Epithelial cell of alveolus of lung (primary cell): ENCODE results near the gene PPM1M. TPM values are rescaled to one million over a fixed set of nuclear protein-coding genes. Genes with fewer than 3 reads are reported as not detected.

Experiments used
- total RNA-seq: library from RNA; depleted of rRNA; stranded (reverse); fragments of >200 nt; gene quantifications from 2 replicates; pipeline ENCODE4 v1.2.1, GENCODE V29; 2015

Gene PPM1M, protein sequence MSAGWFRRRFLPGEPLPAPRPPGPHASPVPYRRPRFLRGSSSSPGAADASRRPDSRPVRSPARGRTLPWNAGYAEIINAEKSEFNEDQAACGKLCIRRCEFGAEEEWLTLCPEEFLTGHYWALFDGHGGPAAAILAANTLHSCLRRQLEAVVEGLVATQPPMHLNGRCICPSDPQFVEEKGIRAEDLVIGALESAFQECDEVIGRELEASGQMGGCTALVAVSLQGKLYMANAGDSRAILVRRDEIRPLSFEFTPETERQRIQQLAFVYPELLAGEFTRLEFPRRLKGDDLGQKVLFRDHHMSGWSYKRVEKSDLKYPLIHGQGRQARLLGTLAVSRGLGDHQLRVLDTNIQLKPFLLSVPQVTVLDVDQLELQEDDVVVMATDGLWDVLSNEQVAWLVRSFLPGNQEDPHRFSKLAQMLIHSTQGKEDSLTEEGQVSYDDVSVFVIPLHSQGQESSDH
- 20.0 and 22.4 TPM in 2 replicates for total RNA-seq

DNA sequence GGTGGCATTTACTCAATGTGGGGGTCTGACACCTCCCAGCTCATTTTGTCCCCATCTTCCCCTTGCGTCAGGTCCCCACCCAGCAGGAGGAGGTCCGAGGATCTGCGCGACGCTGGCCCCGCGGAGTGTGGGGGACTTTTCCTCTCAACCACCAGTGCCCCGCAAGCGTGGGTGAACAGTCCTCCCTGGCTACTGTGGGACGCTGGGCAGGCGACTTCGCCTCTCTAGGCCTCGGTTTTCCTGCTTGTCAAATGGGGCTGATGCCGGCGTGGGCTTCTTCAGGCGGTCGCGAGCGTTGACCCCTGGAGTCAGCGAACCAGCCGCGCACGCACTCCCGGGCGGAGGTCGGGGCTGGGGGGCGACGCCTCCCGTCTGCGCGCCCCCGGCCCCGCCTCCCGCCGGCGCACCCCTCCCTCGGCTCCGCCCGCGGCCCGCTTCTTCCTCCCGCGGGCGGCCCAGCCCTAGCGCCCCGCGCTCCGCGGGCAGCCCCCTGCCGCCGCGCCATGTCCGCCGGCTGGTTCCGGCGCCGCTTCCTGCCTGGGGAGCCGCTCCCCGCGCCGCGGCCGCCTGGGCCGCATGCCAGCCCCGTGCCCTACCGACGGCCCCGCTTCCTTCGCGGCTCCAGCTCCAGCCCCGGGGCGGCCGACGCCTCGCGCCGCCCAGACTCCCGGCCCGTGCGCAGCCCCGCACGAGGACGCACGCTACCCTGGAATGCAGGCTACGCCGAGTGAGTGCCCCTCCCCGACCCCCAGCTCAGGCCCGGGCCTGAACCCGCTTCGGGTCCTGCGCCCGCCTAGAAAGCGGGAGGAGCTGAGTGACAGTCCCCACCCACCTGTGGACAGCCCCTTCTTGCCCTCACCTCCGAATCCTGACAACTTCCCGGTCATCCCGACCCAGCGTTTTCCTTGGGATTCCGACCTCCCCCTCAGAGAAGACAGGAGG is at the start of gene PPM1M:
Gene PPM1M (plus strand): TSS at position 438 of the 942 bp plus-strand sequence. CDS start 66 bp downstream, at position 504.

DNA sequence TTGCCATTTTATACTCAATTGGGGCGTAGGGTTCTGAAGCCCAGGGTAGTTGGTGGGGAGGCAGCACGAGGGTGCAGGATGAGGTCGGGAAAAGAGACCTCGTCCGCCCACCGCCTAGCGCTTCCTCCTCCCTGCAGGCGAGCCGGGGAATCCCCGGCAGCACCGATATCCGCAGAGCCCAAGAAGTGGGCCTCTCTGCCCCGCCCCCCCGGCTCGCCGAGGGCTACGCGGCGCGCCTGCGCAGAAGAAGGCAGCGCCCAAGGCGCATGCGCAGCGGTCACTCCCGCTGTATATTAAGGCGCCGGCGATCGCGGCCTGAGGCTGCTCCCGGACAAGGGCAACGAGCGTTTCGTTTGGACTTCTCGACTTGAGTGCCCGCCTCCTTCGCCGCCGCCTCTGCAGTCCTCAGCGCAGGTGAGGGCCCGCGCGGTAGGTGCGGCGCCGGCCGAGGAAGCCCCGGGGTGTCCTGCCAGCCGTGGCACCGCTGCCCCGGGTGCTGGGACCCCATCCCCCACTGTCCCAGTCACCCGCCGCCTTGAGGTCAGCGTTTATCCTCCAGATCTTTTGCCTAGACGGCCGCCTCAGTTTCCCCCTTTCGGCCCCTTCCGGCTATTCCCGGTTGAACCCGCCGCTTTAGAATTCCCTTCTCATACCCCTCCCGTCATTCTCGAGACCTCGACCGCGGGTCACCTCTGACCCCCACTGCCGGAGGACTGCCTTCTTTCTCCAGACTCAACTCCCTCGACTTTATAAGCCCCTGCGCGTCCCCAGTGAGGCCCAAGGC is 47.5 kb upstream of the PPM1M start, which contains the start of gene ALAS1:
Gene ALAS1 (plus strand): TSS at position 319 of the 784 bp plus-strand sequence. CDS start 1,082 bp downstream, outside the sequence.

DNA sequence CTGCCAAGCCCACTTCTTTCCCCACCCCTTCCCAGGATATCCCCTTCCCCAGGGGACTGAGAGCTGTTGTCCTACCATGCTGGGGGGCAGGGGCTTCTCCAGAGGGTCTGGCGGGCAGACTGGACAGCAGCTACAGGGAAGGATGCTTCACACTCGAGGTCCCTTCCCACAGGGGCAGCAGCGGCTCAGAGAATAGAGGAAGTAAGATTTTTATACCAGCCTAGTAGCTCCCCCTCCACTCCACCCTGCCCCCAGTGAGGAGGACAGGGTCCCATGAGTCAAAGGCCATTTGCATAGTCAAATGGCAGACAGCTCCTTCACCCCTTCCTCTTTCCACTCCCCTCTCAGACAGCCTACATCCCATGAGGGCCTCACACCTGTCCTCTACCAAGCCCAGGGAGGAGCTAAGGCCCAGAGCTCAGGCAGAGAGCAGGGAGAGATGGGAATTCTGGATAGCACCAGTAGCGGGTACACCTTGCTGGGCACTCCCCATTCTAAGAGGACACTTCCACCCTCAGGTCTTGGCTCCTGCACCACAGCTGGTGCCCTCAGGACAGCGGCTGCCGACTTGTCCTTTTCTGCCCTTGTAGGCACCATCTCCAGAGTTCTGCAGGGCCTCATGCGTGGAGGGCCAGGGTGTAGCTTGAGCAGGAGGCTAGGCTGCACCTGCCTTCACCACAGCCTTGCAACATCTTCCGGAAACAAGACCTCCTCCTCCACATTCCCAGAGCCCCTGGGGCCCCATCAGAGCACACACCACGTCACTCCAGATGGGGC is 19.9 kb upstream of the PPM1M start, which contains the start of gene TLR9:
Gene TLR9 (minus strand): TSS at position 194 of the 777 bp plus-strand sequence. CDS start 116 bp downstream, at position 78.

DNA sequence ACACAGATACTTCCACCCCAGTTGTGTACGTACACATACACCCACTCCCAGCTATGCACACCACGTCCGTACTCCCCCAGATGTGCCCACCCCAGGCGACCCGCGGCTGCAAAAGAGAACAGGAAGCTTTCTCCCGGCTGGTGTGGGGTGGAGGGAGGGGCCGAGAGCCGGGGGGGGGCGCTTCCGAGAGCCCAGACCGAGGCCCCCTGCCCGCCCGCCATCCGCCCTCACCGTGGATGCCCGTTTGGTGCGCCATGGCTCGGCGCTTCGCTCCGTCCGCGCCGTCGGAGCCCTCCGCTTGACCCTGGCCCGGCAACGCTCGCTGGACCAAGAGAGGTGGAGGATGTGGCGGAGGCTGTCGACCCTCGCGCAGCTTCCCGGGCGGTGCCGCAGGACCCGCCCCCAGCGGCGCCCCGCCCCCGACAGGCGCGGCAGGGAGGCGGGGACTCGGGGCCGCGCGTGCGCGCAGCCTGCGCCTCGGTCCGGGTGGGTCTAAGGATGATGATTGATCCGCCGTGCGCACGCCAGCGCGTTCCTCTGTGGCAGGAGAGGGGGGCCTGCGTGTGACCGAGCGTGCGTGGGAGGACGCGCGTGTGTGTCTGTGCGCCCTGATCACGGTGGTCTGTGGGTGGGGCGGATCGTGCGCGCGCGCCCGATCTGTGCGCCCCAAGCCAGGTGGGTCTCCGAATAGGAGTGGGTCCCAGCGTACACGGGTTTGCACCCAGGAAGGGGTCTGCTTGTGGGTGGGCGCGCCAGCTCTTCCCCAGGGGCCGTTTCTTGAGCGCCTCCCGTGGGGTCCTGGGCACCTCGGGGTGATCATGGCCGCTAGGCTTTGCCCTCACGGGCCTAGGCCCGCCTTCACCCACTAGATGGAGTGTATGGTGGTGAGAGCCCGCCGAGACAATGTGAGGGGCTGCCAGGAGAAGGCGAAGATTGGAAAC is 6.5 kb upstream of the PPM1M start, which contains the start of gene TWF2:
Gene TWF2 (minus strand): TSS at position 398 of the 941 bp plus-strand sequence. CDS start 142 bp downstream, at position 256.

DNA sequence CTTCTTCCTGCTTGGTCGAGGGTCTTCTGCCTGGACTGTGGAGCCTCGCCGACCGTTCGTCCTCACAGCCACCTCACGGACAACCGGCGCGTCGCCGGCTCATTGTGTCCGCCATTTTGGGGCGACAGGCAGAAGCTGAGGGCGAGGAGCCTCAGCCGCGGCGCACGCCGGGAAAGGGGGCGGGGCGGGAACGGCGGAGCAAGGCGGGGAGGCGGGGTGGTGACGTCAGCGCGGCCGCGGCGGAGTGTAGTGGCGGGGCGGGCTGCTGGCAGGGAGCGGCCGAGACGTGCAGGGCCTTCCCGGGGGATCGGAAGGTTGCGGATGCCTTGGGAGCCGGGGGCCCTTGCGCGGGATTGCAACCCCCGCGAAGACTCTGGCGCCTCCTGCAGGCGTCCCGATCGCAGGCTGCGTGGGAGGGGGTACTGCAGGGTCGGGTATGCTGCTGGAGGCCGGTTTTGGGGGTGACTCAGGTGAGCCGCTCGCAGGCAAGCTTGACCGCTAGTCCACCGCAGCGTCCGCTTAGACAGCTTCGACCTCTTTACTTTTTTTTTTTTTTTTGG is 33.0 kb downstream of the PPM1M start, which contains the start of gene WDR82:
Gene WDR82 (minus strand): TSS at position 140 of the 560 bp plus-strand sequence. CDS start 288 bp downstream, outside the sequence.

Other genes with a start within 250 kb of the PPM1M start
- gene RPL29, start 249.9 kb upstream of the PPM1M start, total RNA-seq = 2,354 and 3,771 TPM in 2 replicates
- 9.6 and 14.2 TPM in 2 replicates for gene DUSP7, start 189.2 kb upstream of the PPM1M start, total RNA-seq
- 4.1 and 8.7 TPM in 2 replicates for gene POC1A, start 91.3 kb upstream of the PPM1M start, total RNA-seq
- 45.6 and 45.7 TPM in 2 replicates for gene ALAS1, start 47.6 kb upstream of the PPM1M start, total RNA-seq
- gene TLR9, start 20.1 kb upstream of the PPM1M start, total RNA-seq = not detected in 2 replicates
- gene TWF2, start 6.6 kb upstream of the PPM1M start, total RNA-seq = 107 and 182 TPM in 2 replicates
- gene WDR82, start 32.9 kb downstream of the PPM1M start, total RNA-seq = 55.1 and 73.8 TPM in 2 replicates
- 8.4 and 10.2 TPM in 2 replicates for gene GLYCTK, start 42.1 kb downstream of the PPM1M start, total RNA-seq
- gene DNAH1, start 70.6 kb downstream of the PPM1M start, total RNA-seq = 0.39 and 0.96 TPM in 2 replicates
- gene BAP1, start 164.2 kb downstream of the PPM1M start, total RNA-seq = 55.2 and 63.6 TPM in 2 replicates
- 3.1 and 5.2 TPM in 2 replicates for gene PHF7, start 164.9 kb downstream of the PPM1M start, total RNA-seq
- 0.13 and 0.40 TPM in 2 replicates for gene SEMA3G, start 199.3 kb downstream of the PPM1M start, total RNA-seq
- gene TNNC1, start 208.3 kb downstream of the PPM1M start, total RNA-seq = 0.26 and 4.8 TPM in 2 replicates
- 24.0 and 65.3 TPM in 2 replicates for gene NISCH, start 209.8 kb downstream of the PPM1M start, total RNA-seq
- 0.39 and 0.80 TPM in 2 replicates for gene STAB1, start 249.6 kb downstream of the PPM1M start, total RNA-seq